ENCODE measurements around the gene ARRB2.
"Not testable (repeated sequence)": the region's sequence is repeated elsewhere in the genome, so short reads cannot be mapped to it uniquely, and the experiment has no call there.

The ARRB2 gene

DNA sequence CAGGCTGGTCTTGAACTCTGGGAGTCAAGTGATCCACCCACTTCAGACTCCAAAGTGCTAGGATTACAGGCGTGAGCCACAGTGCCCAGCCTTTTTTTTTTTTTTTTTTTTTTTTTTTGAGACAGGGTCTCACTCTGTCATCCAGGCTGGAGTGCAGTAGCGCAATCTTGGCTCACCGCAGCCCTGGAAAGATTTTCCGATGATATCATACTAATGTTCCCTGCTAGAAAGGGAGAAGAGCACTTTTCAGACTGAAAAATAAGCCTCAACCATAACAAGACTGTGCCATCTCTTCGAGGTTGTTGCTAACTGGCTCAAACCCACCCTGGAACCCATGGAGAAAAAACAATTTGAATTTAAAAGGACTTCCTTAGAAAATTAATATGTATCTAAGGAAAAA lies 26.7 kb upstream of the ARRB2 start:
- H3K4me3 Mint-ChIP-seq, H3K27ac Mint-ChIP-seq, ATAC-seq, H3K27me3 Mint-ChIP-seq, H3K9me3 Mint-ChIP-seq: not testable (repeated sequence)
- Mint-ChIP-seq H3K4me1 (peaks cover 20% of the 10 kb centered on the region), H3K36me3 (peaks cover 80% of the 10 kb centered on the region)

DNA sequence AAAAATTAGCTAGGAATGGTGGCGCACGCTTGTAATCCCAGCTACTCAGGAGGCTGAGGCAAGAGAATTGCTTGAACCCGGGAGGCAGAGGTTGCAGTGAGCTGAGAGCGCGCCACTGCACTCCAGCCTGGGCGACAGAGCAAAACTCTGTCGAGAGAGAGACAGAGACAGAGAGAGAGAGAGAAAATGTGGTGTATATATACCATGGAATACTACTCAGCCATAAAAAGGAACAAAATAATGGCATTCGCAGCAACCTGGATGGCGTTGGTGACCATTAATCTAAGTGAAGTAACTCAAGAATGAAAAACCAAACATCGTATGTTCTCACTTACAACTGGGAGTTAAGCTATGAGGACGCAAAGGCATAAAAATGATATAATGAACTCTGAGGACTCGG lies 20.6 kb upstream of the ARRB2 start:
- not testable (repeated sequence) for ATAC-seq, H3K4me3 Mint-ChIP-seq, H3K27ac Mint-ChIP-seq, H3K27me3 Mint-ChIP-seq, H3K9me3 Mint-ChIP-seq
- Mint-ChIP-seq H3K4me1 (peaks cover 29% of the 10 kb centered on the region), H3K36me3 (peaks cover 54% of the 10 kb centered on the region)

DNA sequence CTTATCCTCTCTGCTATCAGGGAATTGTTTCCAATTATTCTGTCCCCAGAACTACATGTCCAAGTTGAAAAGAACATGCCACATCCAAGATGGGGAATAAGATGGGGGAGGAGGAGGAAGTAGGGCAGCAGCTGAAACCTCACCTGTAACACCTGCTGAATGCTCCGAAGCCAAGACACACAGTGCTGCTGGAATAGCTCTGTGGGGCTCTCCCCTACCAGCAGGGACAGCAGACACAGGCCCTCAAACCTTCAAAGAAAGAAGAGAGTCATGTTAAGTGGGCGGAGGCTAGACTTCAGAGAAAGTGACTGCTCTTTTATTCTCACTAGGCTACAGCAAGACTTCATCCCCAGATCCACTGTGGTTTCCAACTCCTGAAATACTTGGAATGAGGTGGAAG lies 19.7 kb upstream of the ARRB2 start:
- Mint-ChIP-seq H3K9me3 (no peaks in the 10 kb centered on the region), H3K27me3 (no peaks in the 10 kb centered on the region), H3K36me3 (peaks cover 49% of the 10 kb centered on the region), H3K4me1 (peaks cover 30% of the 10 kb centered on the region), H3K27ac (no peak overlapping the region), H3K4me3 (no peak overlapping the region)
- ATAC-seq = no peak

DNA sequence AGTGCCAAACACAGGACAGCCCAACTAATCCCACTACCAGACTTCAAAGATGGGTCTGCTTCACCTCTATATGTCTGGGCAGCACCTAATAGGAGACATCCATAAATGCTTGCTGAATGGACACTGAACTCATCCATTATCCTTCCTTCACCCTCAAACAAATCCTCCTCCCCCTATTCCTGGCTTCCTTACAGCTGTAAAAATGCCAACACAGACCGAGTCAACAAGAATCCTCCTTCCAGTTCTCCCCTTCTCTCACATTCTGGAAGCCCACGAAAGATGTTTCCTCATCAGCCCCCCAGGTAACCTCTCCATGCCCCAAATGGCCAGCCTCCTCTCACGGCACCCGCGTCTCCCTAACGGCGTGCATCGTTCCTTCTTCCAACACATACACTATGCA lies 18.7 kb upstream of the ARRB2 start:
- ATAC-seq = no peak
- H3K4me3 Mint-ChIP-seq = no peak overlapping the region
- no peaks in the 10 kb centered on the region for H3K27me3 Mint-ChIP-seq
- peaks cover 40% of the 10 kb centered on the region for H3K4me1 Mint-ChIP-seq
- no peak overlapping the region for H3K27ac Mint-ChIP-seq
- H3K36me3 Mint-ChIP-seq = peaks cover 51% of the 10 kb centered on the region
- no peaks in the 10 kb centered on the region for H3K9me3 Mint-ChIP-seq

DNA sequence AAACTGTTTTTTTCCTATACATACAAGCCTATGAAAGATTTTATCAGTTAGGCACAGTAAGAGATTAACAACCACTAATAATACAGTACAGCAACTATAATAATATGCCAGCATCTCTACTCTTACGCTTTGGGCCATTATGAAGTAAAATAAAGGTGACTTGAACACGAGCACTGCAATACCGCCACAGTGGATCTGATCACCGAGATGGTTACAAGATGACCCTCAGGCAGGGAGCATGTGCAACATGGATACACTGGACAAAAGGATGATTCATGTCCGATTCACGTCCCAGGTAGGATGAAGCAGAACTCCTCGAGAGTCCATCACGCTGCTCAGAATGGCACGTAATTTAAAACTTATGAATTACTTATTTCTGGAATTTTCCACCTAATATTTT lies 17.0 kb upstream of the ARRB2 start:
- Mint-ChIP-seq H3K4me3 (no peak overlapping the region), H3K27ac (no peak overlapping the region), H3K4me1 (peaks cover 36% of the 10 kb centered on the region), H3K9me3 (no peaks in the 10 kb centered on the region), H3K27me3 (no peaks in the 10 kb centered on the region), H3K36me3 (peaks cover 41% of the 10 kb centered on the region)
- no peak for ATAC-seq

DNA sequence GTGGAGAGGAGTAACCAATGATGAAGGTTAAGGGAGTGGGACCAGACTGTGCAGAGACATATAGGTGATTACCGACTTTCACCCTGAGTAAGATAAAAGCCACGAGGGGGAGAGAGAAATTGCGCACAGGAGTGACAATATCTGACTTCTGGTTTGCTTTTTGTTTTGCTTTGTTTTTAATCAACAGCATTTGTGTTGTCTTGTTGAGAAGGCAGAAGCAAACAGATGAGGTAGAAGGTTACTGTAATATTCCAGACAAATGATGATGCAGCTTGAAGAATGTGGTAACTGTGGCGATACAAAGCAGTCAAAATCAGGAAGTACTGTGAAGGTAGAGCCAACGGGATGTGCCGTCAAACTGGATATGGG lies 14.0 kb upstream of the ARRB2 start:
- ATAC-seq = peak; percentile 72
- Mint-ChIP-seq H3K27ac (peak overlapping the region; percentile 80), H3K9me3 (no peaks in the 10 kb centered on the region), H3K27me3 (no peaks in the 10 kb centered on the region), H3K4me3 (peak overlapping the region; percentile 59), H3K4me1 (peaks cover 38% of the 10 kb centered on the region), H3K36me3 (peaks cover 22% of the 10 kb centered on the region)

DNA sequence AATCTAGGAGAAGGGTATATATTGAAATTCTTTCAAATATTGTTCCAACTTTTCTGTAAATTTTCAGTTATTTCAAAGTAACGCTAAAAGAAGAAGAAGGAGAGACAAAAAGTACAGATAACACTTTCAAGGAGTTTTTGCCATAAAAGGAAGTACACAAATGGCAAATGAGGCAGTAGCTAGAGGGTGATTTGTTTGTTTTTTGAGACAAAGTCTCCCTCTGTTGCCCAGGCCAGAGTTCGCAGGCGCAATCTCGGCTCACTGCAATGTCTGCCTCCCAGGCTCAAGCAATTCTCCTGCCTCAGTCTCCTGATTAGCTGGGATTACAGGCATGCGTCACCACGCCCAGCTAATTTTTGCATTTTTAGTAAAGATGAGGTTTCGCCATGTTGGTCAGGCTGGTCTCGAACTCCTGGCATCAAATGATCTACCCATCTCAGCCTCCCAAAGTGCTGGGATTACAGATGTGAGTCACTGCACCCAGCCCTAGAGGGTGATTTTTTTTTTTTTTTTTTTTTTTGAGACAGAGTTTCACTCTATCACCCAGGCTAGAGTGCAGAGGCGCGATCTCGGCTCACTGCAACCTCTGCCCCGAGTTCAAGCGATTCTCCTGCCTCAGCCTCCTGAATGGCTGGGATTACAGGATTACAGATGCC lies 10.9 kb upstream of the ARRB2 start:
- Mint-ChIP-seq H3K36me3 (peaks cover 22% of the 10 kb centered on the region), H3K4me1 (peaks cover 51% of the 10 kb centered on the region)
- not testable (repeated sequence) for H3K9me3 Mint-ChIP-seq, H3K27me3 Mint-ChIP-seq, ATAC-seq, H3K4me3 Mint-ChIP-seq, H3K27ac Mint-ChIP-seq

DNA sequence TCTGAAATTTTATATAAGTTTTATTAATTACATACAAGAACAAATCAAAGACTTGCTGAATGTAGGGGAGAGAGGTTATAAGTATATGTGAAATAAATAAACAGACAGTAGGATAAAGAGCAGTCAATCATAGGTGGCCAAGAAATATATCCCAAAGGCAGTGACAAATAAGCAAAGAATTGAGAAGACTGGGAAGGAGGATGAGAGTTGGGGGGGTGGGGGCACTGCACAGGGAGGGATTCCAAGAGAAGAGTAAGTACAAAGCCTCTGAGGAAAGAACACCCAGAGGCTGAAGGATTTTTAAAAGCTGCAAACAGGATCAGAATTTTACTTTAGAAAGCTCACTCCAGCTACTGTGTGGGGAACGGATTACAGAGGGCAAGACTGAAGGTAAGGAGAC lies 9.3 kb upstream of the ARRB2 start:
- Mint-ChIP-seq H3K9me3 (no peaks in the 10 kb centered on the region), H3K27me3 (no peaks in the 10 kb centered on the region), H3K36me3 (peaks cover 17% of the 10 kb centered on the region), H3K27ac (peak overlapping the region; percentile 26), H3K4me1 (peaks cover 54% of the 10 kb centered on the region), H3K4me3 (no peak overlapping the region)
- no peak for ATAC-seq

DNA sequence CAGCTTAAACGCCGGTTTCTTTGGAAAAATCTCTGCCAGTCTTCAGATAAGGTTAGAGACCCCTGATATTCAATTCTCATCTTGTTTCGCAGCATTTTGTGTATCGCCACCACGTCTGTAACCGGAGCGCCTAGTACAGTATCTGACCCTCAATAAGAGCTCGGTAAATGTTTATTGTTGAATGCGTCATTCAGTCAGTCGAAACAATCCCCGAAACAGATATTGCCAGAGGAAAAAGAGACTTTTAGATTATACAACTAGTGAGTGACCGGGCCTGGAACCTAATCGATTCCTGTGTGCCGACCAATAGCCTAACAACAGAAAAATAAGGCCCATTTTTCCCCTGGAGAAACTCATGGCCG lies 7.1 kb upstream of the ARRB2 start:
- peaks cover 42% of the 10 kb centered on the region for H3K4me1 Mint-ChIP-seq
- H3K27me3 Mint-ChIP-seq = no peaks in the 10 kb centered on the region
- ATAC-seq = no peak
- H3K27ac Mint-ChIP-seq = peak overlapping the region; percentile 92
- peaks cover 6% of the 10 kb centered on the region for H3K36me3 Mint-ChIP-seq
- H3K4me3 Mint-ChIP-seq = peak overlapping the region; percentile 86
- H3K9me3 Mint-ChIP-seq = no peaks in the 10 kb centered on the region

DNA sequence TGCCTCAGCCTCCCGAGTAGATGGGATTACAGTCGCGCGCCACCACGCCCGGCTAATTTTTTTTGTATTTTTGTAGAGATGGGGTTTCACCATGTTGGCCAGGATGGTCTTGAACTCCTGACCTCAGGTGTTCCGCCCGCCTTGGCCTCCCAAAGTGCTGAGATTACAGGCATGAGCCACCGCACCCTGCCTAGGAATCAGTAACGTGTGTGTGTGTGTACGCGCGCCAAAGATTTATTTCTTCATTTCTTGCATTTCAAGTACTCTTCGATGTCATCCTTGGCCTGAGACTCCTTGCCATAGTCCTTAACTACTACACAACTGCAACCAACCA lies 5.9 kb upstream of the ARRB2 start:
- not testable (repeated sequence) for H3K27me3 Mint-ChIP-seq, H3K36me3 Mint-ChIP-seq, H3K9me3 Mint-ChIP-seq, ATAC-seq
- Mint-ChIP-seq H3K4me1 (peaks cover 44% of the 10 kb centered on the region), H3K4me3 (peak overlapping the region; percentile 86), H3K27ac (peak overlapping the region; percentile 92)

DNA sequence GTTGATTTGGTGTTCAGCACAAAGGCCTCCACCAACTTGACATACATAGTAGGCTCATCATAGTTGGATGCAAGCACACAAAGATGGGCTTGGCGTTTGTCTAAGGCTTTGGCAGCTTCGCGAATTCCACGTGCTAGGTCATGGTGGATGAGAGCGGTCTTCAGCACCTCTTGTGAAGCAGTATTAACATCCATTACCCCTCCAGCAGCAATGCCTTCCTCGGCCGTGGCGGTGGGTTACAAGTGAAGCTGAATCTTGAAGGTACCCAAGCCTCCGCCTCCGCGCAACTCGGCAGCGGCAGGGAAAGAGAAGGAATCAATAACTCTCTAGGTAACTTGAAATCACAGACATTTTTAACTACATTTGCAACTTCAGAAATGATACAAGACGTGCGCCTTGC lies 5.4 kb upstream of the ARRB2 start:
- no peaks in the 10 kb centered on the region for H3K9me3 Mint-ChIP-seq
- no peak for ATAC-seq
- peaks cover 48% of the 10 kb centered on the region for H3K4me1 Mint-ChIP-seq
- peak overlapping the region; percentile 86 for H3K4me3 Mint-ChIP-seq
- H3K36me3 Mint-ChIP-seq = peaks cover 6% of the 10 kb centered on the region
- peak overlapping the region; percentile 92 for H3K27ac Mint-ChIP-seq
- H3K27me3 Mint-ChIP-seq = no peaks in the 10 kb centered on the region

DNA sequence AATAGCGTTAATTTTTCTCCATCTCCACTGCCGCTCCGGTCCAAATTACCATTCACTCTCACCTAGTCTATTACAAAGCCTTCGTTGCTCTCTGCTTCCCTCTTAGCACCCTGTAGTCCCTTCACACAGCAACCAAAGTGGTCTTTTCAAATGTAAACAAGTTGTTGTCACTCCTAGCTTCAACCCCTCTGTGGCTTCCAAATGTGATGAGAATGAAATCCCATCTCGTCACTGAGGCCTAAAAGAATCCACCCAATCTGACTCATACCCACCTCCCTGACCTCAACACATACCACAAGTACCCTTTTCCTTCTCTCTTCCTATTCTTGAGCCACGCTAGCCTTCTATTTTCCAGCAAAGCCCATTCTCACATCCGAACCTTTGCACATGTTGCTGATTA lies 4.3 kb upstream of the ARRB2 start:
- no peaks in the 10 kb centered on the region for H3K9me3 Mint-ChIP-seq
- no peaks in the 10 kb centered on the region for H3K27me3 Mint-ChIP-seq
- H3K27ac Mint-ChIP-seq = peak overlapping the region; percentile 3
- H3K4me1 Mint-ChIP-seq = peaks cover 46% of the 10 kb centered on the region
- peaks cover 2% of the 10 kb centered on the region for H3K36me3 Mint-ChIP-seq
- no peak for ATAC-seq
- H3K4me3 Mint-ChIP-seq = peak overlapping the region; percentile 8

DNA sequence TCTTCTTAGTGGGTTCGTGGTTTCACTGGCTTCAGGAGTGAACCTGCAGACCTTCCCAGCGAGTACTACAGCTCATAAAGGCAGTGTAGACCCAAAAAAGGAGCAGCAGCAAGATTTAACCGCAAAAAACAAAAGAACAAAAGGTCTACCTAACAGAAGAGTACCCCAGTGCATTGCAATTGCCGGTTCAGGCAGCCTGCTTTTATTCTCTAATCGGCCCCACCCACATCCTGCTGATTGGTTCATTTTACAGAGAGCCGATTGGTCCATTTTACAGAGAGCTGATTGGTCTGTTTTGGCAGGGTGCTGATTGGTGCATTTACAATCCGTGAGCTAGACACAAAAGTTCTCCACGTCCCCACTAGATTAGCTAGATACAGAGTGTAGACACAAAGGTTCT lies 2.0 kb upstream of the ARRB2 start:
- H3K4me3 Mint-ChIP-seq = no peak overlapping the region
- no peaks in the 10 kb centered on the region for H3K36me3 Mint-ChIP-seq
- no peak for ATAC-seq
- H3K27ac Mint-ChIP-seq = no peak overlapping the region
- H3K27me3 Mint-ChIP-seq = no peaks in the 10 kb centered on the region
- no peaks in the 10 kb centered on the region for H3K9me3 Mint-ChIP-seq
- peaks cover 38% of the 10 kb centered on the region for H3K4me1 Mint-ChIP-seq

DNA sequence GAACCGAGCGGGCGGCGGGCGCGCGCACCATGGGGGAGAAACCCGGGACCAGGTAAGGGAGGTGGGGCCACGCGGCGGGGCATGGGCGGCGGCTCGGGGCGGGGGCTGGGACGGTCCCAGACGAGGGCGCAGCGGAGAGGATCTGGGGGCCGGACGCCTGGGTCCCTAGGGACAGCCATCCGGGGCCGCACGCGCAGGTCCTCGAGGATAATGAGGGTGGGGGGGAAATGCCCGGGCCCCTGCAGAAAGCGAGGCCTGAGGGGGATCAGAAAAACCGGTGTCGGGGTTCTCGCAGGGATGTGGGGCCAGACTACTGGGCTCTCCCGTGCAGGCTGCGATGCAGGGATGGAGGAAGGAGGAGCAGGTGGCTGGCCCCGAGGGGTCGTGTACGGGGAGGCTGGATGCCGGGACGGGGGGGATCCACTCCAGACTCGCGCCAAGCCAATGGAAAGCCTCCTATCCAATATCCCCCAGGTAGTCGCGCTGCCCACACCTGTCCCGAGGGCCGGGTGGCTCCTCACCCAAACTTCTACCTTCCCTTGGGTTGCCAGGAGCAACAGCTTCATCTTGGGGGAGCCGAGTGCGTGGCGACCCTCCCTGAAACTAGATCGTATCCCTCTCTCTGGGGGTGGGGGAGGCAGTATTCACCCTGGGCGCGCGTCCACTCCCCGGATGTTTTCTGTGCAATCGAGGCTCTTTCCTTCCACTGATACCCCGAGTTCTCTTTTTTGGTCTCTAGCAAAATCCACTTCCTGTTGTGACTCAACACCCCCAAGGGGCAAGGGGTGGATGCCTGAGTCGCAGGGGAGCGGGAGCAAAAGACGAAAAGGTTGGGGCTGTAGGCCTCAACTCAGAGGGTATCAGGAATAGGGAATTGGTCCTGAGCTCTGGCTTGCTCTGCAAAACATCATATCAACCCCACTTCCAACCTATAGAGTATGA lies 532 bp downstream of the ARRB2 start:
- Mint-ChIP-seq H3K27me3 (no peaks in the 10 kb centered on the region), H3K27ac (peak overlapping the region; percentile 67), H3K9me3 (no peaks in the 10 kb centered on the region), H3K4me1 (peaks cover 47% of the 10 kb centered on the region), H3K36me3 (peaks cover 9% of the 10 kb centered on the region), H3K4me3 (peak overlapping the region; percentile 83)
- peak; percentile 83 for ATAC-seq

DNA sequence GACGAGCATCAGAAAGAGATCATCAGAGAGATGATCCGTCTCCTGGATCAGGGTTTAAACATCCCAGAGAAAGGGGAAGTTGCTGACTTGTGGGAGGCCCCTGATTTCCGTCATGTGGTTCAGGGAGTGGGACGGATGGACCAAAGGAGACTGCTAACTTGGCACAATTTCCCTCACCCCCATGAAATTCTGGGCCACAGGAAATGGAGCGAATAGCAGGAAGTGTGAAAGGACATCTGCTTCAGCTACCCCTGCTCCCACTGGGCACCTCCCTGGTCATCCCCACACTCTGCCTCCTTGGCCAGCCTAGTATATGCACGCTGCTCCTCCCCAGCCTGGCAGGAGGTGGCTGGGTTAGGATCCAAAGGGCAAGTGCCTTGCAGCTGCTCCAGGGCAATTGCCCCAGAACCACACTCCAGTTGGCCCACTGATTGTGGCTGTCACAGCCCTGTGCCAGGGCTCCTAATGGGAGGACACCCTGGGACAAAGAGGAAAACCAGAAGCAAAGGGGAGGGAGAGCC lies 1.3 kb downstream of the ARRB2 start:
- ATAC-seq = no peak
- no peaks in the 10 kb centered on the region for H3K9me3 Mint-ChIP-seq
- no peaks in the 10 kb centered on the region for H3K27me3 Mint-ChIP-seq
- peaks cover 12% of the 10 kb centered on the region for H3K36me3 Mint-ChIP-seq
- H3K4me1 Mint-ChIP-seq = peaks cover 47% of the 10 kb centered on the region
- peak overlapping the region; percentile 83 for H3K4me3 Mint-ChIP-seq
- H3K27ac Mint-ChIP-seq = peak overlapping the region; percentile 67

DNA sequence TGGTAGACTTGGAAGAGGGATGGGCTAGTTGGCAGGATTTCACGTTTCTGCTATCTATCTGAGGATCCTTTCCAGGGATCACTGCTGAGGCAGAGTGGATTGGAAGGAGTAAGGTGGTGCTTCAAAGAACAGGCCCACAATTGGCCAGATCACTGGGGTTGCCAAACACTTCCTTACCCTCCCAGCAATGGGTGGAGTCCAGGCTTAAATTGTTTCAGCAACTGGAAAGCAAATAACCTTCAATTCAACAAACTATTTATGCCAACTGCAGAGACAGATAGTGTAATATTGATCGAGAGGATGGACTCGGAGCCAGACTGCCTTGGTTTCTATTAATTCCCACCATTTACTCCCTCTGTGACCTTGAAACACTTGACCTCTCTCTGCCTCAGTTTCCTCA lies 2.1 kb downstream of the ARRB2 start:
- H3K9me3 Mint-ChIP-seq = no peaks in the 10 kb centered on the region
- H3K27me3 Mint-ChIP-seq = no peaks in the 10 kb centered on the region
- peak overlapping the region; percentile 67 for H3K27ac Mint-ChIP-seq
- ATAC-seq = no peak
- no peak overlapping the region for H3K4me3 Mint-ChIP-seq
- peaks cover 20% of the 10 kb centered on the region for H3K36me3 Mint-ChIP-seq
- peaks cover 47% of the 10 kb centered on the region for H3K4me1 Mint-ChIP-seq

Measured in stimulated activated memory B cell treated with anti-CD40 and anti-IgM and Interleukin-4, amounts not matched to agents 10 μg/mL and 1 μg/mL and 100 μg/mL, for 72 hours (primary cell).